MM.1S (cell line): ENCODE measurements around the gene TNRC6C.
"Not testable (repeated sequence)": the region's sequence is repeated elsewhere in the genome, so short reads cannot be mapped to it uniquely, and the experiment has no call there.

Experiments used
- DNase-seq: peaks from one replicate; pipeline ENCODE4 v3.0.0-alpha.2; 2015
- H2AFZ ChIP-seq: fragments of 300-600 bp; sonication (generic); 2 replicates; pipeline ENCODE4 v1.6.0; 2016; ENCODE audit warnings: antibody characterized with exemption, low read length
- H3F3A ChIP-seq: fragments of 300-600 bp; sonication (generic); 2 replicates; pipeline ENCODE4 v1.6.1; 2016; ENCODE audit warnings: mild to moderate bottlenecking, antibody characterized with exemption, low read length, moderate library complexity, mixed read lengths; ENCODE audit not compliant: insufficient read depth
- H3K27ac ChIP-seq: fragments of 300-600 bp; sonication (generic); 2 replicates; pipeline ENCODE4 v1.5.1; 2016; ENCODE audit warnings: mild to moderate bottlenecking, low read length
- H3K27me3 ChIP-seq: fragments of 300-600 bp; sonication (generic); replicated peaks from 2 replicates; pipeline ENCODE4 v1.6.0; 2016; ENCODE audit warnings: low read length; ENCODE audit not compliant: insufficient read depth
- H3K36me3 ChIP-seq: fragments of 300-600 bp; sonication (generic); replicated peaks from 2 replicates; pipeline ENCODE4 v1.6.1; 2016; ENCODE audit warnings: mild to moderate bottlenecking, low read length, mixed read lengths; ENCODE audit not compliant: insufficient read depth
- H3K4me1 ChIP-seq: fragments of 300-600 bp; sonication (generic); 2 replicates; pipeline ENCODE4 v1.6.1; 2016; ENCODE audit warnings: low read length, mixed read lengths
- H3K4me2 ChIP-seq: fragments of 300-600 bp; sonication (generic); 2 replicates; pipeline ENCODE4 v1.6.0; 2016; ENCODE audit warnings: low read depth, low read length
- H3K4me3 ChIP-seq: fragments of 300-600 bp; sonication (generic); 2 replicates; pipeline ENCODE4 v1.5.1; 2016; ENCODE audit warnings: low read length, mixed read lengths
- H3K79me2 ChIP-seq: fragments of 300-600 bp; sonication (generic); 2 replicates; pipeline ENCODE4 v1.6.1; 2016; ENCODE audit warnings: mixed run types, low read length, mixed read lengths
- H3K9ac ChIP-seq: fragments of 300-600 bp; sonication (generic); 2 replicates; pipeline ENCODE4 v1.6.1; 2016; ENCODE audit warnings: low read length, mixed read lengths
- H3K9me2 ChIP-seq: fragments of 300-600 bp; sonication (generic); replicated peaks from 2 replicates; pipeline ENCODE4 v1.6.1; 2016; ENCODE audit warnings: mild to moderate bottlenecking, low read length, mixed read lengths; ENCODE audit not compliant: insufficient read depth
- H3K9me3 ChIP-seq: fragments of 300-600 bp; sonication (generic); replicated peaks from 2 replicates; pipeline ENCODE4 v1.6.1; 2016; ENCODE audit warnings: mild to moderate bottlenecking, low read length, mixed read lengths; ENCODE audit not compliant: insufficient read depth
- H4K20me1 ChIP-seq: fragments of 300-600 bp; sonication (generic); 2 replicates; pipeline ENCODE4 v1.6.1; 2016; ENCODE audit warnings: mild to moderate bottlenecking, low read length, moderate library complexity, mixed read lengths; ENCODE audit not compliant: insufficient read depth
- EZH2 ChIP-seq: fragments of 300-600 bp; sonication (generic); optimal IDR thresholded peaks from 2 replicates; pipeline ENCODE3; 2017; ENCODE audit warnings: low read depth, mild to moderate bottlenecking, antibody characterized with exemption, low read length, mixed read lengths
- EZH2phosphoT487 ChIP-seq: fragments of 300-600 bp; sonication (generic); IDR thresholded peaks from 2 replicates; pipeline ENCODE4 v1.6.1; 2018; ENCODE audit warnings: antibody characterized with exemption, low read length
- TF ChIP-seq, protein P1 (sequence below): fragments of 300-600 bp; sonication (generic); IDR thresholded peaks from 2 replicates; pipeline ENCODE4 v1.5.1; 2016; ENCODE audit warnings: antibody characterized with exemption, low read length, mixed read lengths

Gene TNRC6C

DNA sequence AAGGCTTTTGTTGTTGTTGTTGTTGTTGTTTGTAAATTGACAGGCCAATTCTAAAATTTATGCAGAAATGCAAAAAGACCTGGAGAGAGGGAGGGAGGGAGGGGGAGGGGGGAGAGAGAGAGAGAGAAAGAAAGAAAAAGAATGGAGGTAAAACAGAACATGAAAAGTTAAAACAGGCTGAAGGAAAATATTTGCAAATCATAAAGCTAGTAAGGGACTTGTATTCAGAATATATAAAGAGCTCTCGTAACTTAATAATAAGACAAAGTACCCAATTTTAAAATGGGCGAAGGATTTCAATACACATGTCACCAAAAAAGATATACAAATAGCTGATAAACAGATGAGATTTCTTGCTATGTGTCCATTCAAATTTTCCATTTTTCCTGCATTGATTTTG, 15.4 kb downstream of the TNRC6C start:
- H3K9ac ChIP-seq: no peak overlapping the region
- H3K4me2 ChIP-seq: no peak overlapping the region
- no peak for DNase-seq
- peaks cover 34% of the 10 kb centered on the region for H3K79me2 ChIP-seq
- no peak overlapping the region for H3K4me3 ChIP-seq
- H2AFZ ChIP-seq: no peak overlapping the region
- TF ChIP-seq, protein P1, sequence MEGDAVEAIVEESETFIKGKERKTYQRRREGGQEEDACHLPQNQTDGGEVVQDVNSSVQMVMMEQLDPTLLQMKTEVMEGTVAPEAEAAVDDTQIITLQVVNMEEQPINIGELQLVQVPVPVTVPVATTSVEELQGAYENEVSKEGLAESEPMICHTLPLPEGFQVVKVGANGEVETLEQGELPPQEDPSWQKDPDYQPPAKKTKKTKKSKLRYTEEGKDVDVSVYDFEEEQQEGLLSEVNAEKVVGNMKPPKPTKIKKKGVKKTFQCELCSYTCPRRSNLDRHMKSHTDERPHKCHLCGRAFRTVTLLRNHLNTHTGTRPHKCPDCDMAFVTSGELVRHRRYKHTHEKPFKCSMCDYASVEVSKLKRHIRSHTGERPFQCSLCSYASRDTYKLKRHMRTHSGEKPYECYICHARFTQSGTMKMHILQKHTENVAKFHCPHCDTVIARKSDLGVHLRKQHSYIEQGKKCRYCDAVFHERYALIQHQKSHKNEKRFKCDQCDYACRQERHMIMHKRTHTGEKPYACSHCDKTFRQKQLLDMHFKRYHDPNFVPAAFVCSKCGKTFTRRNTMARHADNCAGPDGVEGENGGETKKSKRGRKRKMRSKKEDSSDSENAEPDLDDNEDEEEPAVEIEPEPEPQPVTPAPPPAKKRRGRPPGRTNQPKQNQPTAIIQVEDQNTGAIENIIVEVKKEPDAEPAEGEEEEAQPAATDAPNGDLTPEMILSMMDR: no peak
- TF ChIP-seq EZH2phosphoT487 (no peak), EZH2 (no peak)
- no peaks in the 10 kb centered on the region; the same call in 1 of the 2 replicates for H4K20me1 ChIP-seq
- H3K9me3 ChIP-seq: no peaks in the 10 kb centered on the region
- no peak overlapping the region for H3K27ac ChIP-seq
- no peaks in the 10 kb centered on the region for H3K27me3 ChIP-seq
- no peaks in the 10 kb centered on the region for H3K9me2 ChIP-seq
- no peaks in the 10 kb centered on the region for H3F3A ChIP-seq
- H3K4me1 ChIP-seq: no peaks in the 10 kb centered on the region
- no peaks in the 10 kb centered on the region for H3K36me3 ChIP-seq

DNA sequence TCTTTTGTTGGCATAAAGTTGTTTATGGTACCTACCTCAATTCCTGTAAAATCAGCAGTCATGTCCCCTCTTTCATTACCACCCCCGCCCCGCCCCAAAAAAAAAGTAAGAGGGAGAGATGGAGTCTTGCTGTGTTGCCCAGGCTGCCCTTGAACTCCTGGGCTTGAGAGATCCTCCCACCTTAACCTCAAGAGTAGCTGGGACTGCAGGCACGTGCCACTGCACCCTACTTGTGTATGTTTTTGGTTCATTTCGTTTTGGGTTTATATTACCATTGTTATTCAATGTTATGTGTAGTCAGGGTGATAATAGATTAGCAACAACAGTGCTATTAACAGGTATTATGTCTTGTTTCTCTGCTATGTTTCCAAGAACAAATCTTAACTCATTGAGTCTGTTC, 15.9 kb downstream of the TNRC6C start:
- Histone ChIP-seq H3K9me2 (no peaks in the 10 kb centered on the region), H3K9me3 (no peaks in the 10 kb centered on the region), H3K4me2 (no peak overlapping the region), H3F3A (no peaks in the 10 kb centered on the region), H3K9ac (no peak overlapping the region), H3K27ac (no peak overlapping the region), H2AFZ (no peak overlapping the region), H3K36me3 (no peaks in the 10 kb centered on the region), H3K4me3 (no peak overlapping the region), H3K27me3 (no peaks in the 10 kb centered on the region), H3K4me1 (no peaks in the 10 kb centered on the region), H4K20me1 (no peaks in the 10 kb centered on the region; the same call in 1 of the 2 replicates), H3K79me2 (peaks cover 33% of the 10 kb centered on the region)
- no peak for DNase-seq
- TF ChIP-seq, protein P1: no peak

DNA sequence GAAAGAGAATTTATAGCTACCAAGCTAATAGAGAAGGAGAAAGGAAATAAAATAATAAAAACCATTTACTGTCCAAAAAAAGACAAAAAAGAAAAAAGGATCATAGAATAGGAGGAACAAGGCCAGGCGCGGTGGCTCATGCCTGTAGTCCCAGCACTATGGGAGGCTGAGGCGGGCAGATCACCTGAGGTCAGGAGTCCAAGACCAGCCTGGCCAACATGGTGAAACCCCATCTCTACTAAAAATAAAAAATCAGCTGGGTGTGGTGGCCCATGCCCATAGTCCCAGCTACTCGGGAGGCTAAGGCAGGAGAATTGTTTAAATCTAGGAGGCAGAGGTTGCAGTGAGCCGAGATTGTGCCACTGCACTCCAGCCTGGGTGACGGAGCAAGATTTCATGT, 23.9 kb downstream of the TNRC6C start:
- not testable (repeated sequence) for H3F3A ChIP-seq, H3K9me3 ChIP-seq, H2AFZ ChIP-seq, H3K9ac ChIP-seq, H3K4me2 ChIP-seq, H3K79me2 ChIP-seq, H3K9me2 ChIP-seq, H3K4me3 ChIP-seq, DNase-seq, H4K20me1 ChIP-seq, H3K27me3 ChIP-seq, H3K4me1 ChIP-seq, H3K27ac ChIP-seq, H3K36me3 ChIP-seq

DNA sequence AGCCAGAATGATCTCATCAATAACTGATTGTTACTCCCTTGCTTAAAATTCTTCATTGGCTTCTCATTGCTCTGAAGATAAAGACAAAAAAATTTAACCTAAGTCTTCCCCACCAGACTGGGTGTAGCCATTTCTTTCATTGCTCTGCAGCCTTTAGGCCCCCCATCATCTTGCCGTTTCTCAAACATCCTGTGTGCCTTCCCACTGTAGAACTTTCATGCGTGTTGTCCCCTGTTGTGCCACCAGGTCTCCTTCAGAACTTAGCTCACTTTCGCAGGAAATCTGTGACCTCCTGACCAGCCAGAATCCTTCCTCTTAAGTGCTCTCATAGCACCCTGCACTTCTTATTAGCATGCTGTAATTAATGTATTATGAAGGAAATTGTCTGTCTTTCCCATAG, 31.8 kb downstream of the TNRC6C start:
- Histone ChIP-seq H3K36me3 (no peaks in the 10 kb centered on the region), H3K4me3 (no peak overlapping the region), H3K27me3 (no peaks in the 10 kb centered on the region), H4K20me1 (no peaks in the 10 kb centered on the region), H3F3A (no peaks in the 10 kb centered on the region), H3K9ac (no peak overlapping the region), H3K9me3 (no peaks in the 10 kb centered on the region), H2AFZ (no peak overlapping the region), H3K27ac (no peak overlapping the region), H3K79me2 (no peaks in the 10 kb centered on the region), H3K9me2 (no peaks in the 10 kb centered on the region), H3K4me1 (no peaks in the 10 kb centered on the region), H3K4me2 (no peak overlapping the region)
- TF ChIP-seq EZH2phosphoT487 (no peak), EZH2 (no peak)
- TF ChIP-seq, protein P1: no peak
- no peak for DNase-seq

DNA sequence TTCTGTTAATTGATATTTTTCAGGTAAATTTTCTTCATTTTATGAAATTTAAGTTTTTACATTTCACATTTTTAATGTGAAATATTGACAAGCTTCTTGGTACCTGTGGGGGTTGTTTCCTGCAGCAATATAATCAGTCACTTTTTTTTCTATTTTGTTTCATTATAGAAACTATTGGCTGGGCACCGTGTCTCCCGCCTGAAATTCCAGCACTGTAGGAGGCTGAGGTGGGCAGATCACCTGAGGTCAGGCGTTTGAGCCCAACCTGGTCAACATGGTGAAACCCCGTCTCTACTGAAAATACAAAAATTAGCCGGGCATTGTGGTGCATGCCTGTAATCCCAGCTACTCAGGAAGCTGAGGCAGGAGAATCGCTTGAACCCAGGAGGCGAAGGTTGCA, 35.2 kb downstream of the TNRC6C start:
- H3K36me3 ChIP-seq, H3F3A ChIP-seq, H3K4me2 ChIP-seq, DNase-seq, H3K9ac ChIP-seq, H3K4me1 ChIP-seq, H3K4me3 ChIP-seq, H3K9me3 ChIP-seq, H3K27me3 ChIP-seq, H2AFZ ChIP-seq, H3K9me2 ChIP-seq, H3K79me2 ChIP-seq, H4K20me1 ChIP-seq, H3K27ac ChIP-seq: not testable (repeated sequence)
